ENCODE results near the gene PDE8A.

DNA sequence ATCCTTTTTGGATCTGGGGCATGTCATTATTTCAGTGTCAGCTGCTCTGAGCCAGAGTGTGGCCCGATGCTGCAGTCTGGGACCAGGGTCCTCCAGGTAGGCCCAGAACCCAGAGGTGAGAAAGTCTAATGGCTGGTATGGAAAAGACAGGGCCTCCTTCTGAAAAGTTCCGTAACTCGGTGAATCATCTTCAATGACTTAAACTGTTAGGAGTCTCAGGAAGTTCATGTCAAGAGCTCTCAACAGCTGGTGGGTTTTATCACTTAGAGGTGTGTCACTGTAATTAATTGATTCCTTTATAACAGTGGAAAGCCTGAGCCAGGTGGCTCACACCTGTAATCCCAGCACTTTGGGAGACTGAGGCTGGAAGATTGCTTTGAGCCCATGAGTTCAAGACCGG is 28.5 kb upstream of the PDE8A start:
- TF ChIP-seq CTCF (IDR thresholded peaks at IDR 0.05) = no peak
- TF ChIP-seq POLR2A (IDR thresholded peaks at IDR 0.05) = no peak
